ENCODE results near the gene PFDN5.

- TF ChIP-seq CTCF (IDR thresholded peaks at IDR 0.05; ENCODE audit: borderline replicate concordance, extremely low read depth, low read length, poor library complexity, severe bottlenecking) = peak; percentile 86
- no peak for TF ChIP-seq EZH2 (IDR thresholded peaks at IDR 0.05; ENCODE audit: borderline replicate concordance, low read depth, low read length, severe bottlenecking)
Measured at GRCh38 chr12:53287741-53288216, 7.6 kb upstream of the PFDN5 start.

Data from DND-41 (cell line).